ENCODE results near the gene SPPL2A.

SPPL2A gene

DNA sequence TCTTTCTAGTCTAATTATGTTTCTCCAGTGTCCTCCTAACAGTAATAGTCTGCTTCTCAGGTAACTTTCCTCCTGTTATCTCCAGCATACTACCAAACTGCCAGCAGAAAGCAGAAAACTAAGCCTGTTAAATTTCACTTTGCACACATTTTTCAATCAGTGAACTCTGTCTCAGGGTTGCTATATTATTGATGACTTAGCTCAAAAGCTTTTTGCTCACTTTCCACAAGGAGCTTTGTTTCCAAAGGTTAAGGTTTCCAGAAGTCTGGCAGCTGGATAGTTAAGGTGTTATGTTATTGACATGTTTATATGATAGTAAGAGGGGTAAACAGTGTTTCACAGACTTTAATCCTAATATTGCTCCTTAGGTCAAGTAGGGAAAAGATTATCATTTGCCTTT lies 84.0 kb downstream of the SPPL2A start:
- H3K4me3 ChIP-seq (replicated peaks; ENCODE audit: low read depth, low read length): no peak overlapping the region
- TF ChIP-seq, protein P1, sequence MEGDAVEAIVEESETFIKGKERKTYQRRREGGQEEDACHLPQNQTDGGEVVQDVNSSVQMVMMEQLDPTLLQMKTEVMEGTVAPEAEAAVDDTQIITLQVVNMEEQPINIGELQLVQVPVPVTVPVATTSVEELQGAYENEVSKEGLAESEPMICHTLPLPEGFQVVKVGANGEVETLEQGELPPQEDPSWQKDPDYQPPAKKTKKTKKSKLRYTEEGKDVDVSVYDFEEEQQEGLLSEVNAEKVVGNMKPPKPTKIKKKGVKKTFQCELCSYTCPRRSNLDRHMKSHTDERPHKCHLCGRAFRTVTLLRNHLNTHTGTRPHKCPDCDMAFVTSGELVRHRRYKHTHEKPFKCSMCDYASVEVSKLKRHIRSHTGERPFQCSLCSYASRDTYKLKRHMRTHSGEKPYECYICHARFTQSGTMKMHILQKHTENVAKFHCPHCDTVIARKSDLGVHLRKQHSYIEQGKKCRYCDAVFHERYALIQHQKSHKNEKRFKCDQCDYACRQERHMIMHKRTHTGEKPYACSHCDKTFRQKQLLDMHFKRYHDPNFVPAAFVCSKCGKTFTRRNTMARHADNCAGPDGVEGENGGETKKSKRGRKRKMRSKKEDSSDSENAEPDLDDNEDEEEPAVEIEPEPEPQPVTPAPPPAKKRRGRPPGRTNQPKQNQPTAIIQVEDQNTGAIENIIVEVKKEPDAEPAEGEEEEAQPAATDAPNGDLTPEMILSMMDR (IDR thresholded peaks at IDR 0.05; ENCODE audit: low read depth, low read length, missing control alignments): no peak
- DNase-seq (ENCODE audit: extremely low read depth, low read depth): no peak

DNA sequence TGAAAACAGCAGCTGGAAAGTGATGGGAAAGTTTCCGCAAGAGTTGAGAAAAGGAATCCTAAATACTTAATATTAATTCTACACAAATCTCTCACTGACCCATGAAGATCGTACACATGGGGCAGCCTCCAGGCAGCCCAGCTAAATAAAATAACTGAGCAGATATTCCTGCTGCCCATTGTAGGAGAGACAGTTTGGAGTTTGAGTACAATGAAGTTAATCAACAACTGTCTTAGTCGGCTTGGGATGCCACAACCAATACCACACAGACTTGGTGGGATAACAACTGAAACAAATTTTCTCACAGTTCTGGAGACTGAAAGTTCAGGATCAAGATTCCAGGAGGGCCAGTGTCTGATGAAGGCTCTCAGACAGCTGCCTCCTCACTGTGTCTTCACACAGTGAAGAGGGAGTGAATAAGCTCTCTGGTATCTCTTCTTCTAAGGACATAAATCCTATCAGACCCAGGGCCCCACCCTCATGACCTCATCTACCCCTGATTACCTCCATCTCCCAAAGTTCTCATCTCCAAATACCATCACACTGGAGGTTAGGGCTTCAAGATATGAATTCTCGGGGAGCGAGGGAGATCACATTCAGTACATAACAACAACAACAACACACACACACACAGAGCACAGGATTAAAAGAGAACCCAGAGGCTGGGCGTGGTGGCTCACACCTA lies 88.6 kb downstream of the SPPL2A start:
- no peak for DNase-seq (ENCODE audit: extremely low read depth, low read depth)
- no peak overlapping the region for H3K4me3 ChIP-seq (replicated peaks; ENCODE audit: low read depth, low read length)
- TF ChIP-seq, protein P1 (IDR thresholded peaks at IDR 0.05; ENCODE audit: low read depth, low read length, missing control alignments): no peak

DNA sequence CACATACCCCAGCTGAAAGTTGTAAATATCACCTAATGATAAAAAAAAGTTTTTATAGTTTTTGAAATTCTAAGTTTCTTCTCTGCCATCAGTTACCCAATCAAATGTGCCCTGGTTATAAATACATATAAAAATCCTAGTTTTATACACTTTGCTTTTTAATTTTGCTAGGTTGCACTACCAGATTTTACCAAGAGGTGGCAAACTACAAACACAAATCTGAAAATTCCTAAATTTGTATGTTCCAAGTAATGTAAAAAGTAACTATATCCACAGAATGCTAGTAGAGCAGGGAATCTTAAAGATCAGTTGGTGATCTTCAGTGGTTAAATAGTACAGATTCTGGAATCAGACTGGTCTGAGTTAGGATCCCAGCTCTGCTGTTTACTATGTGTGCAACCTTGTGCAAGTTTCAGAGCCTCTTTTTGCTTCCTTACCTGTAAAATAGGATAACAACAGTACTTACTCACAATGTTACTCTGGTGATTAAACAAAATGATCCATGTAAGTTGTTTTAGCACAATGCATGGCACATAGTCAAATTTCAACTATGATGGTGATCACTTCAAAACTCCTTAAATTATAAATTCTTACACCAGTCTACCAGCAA lies 89.9 kb downstream of the SPPL2A start:
- H3K4me3 ChIP-seq (replicated peaks; ENCODE audit: low read depth, low read length): no peak overlapping the region
- TF ChIP-seq, protein P1 (IDR thresholded peaks at IDR 0.05; ENCODE audit: low read depth, low read length, missing control alignments): peak; percentile 50
- no peak for DNase-seq (ENCODE audit: extremely low read depth, low read depth)

DNA sequence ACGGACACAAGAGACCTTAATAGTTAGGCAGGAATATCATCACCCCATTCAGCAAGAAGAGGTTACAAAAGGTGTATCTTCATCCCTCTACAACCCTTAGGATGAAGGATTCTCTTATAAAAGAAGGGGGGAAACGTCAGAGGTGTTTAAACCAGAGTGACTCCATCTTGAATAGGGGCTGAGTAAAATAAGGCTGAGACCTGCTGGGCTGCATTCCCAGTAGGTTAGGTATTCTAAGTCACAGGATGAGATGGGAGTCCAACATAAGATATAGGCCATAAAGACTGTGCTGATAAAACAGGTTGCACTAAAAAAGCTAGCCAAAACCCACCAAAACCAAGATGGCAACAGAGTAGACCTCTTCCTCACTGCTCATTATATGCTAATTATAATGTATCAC lies 95.4 kb downstream of the SPPL2A start:
- TF ChIP-seq, protein P1 (IDR thresholded peaks at IDR 0.05; ENCODE audit: low read depth, low read length, missing control alignments): no peak
- H3K4me3 ChIP-seq (replicated peaks; ENCODE audit: low read depth, low read length): no peak overlapping the region
- no peak for DNase-seq (ENCODE audit: extremely low read depth, low read depth)

DNA sequence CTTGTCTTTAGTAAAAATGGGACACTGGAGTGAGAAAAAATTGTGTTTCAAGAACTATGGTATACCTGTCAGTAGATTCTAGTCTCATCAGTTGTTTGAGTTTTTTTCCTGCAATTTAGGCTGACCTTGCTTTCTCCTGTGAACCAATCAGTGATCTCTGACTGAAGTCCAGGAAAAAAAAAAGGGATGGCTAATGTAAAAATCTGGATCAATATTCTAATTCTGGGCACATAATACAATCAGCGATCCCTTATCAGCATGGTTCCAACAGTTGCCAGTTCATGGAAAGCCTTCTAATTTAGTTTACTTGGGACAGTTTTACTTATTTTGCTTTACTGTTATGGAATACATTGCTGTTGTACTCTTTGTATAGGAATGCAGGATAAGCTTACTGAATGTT lies 95.9 kb downstream of the SPPL2A start:
- no peak for DNase-seq (ENCODE audit: extremely low read depth, low read depth)
- H3K4me3 ChIP-seq (replicated peaks; ENCODE audit: low read depth, low read length): no peak overlapping the region
- TF ChIP-seq, protein P1 (IDR thresholded peaks at IDR 0.05; ENCODE audit: low read depth, low read length, missing control alignments): no peak

DNA sequence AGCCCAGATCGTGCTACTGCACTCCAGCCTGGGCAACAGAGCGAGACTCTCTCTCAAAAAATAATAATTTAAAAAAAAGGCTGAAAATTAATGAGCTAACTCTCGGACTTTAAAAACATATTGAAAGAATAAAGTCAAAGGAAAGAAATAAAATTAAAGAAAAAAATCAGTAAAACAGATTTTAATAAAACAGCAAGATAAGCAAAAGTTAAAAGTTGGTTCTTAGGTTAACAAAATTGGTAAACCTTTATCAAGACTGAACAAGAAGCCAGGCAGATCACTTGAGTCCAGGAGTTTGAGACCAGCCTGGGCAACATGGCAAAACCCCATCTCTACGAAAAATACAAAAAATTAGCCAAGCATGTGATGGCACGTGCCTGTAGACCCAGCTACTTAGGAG lies 99.6 kb downstream of the SPPL2A start:
- TF ChIP-seq, protein P1 (IDR thresholded peaks at IDR 0.05; ENCODE audit: low read depth, low read length, missing control alignments): no peak
- DNase-seq (ENCODE audit: extremely low read depth, low read depth): no peak
- H3K4me3 ChIP-seq (replicated peaks; ENCODE audit: low read depth, low read length): no peak overlapping the region
